ENCODE data around the gene NOX4. TPM values are rescaled to one million over a fixed set of nuclear protein-coding genes. Genes with fewer than 3 reads are reported as not detected.

NOX4 gene
- total RNA-seq = 3.6 and 3.9 TPM in 2 replicates

GRCh38 chr11:89490981-89491690 lies at the start of gene NOX4:
NOX4 (minus strand) TSS chr11:89491375; CDS start chr11:89491246, 129 bp downstream.

Other genes with a start within 250 kb of the NOX4 start
- gene TRIM77, start 218.9 kb upstream of the NOX4 start, total RNA-seq = not detected in 2 replicates